Lower lobe of right lung (tissue), 2 donors: ENCODE data around the gene MAST2. TPM values are rescaled to one million over a fixed set of nuclear protein-coding genes. Genes with fewer than 3 reads are reported as not detected.
"Not testable (repeated sequence)": the region's sequence is repeated elsewhere in the genome, so short reads cannot be mapped to it uniquely, and the experiment has no call there.

ENCODE experiments used
- ATAC-seq, 2 donors: fragments of 200-7000 bp; cut with Tn5 transposase; one replicate each; pipeline ENCODE4 v1.9.1; 2020 to 2022; ENCODE audit warnings: mild to moderate bottlenecking in 2 of 2, moderate library complexity in 2 of 2
- DNase-seq: peaks from one replicate; pipeline ENCODE4 v3.0.0-alpha.2; 2020
- H3K27ac ChIP-seq: fragments of 200-600 bp; one replicate; pipeline ENCODE4 v1.8.0; 2022
- H3K27me3 ChIP-seq: fragments of 200-600 bp; one replicate; pipeline ENCODE4 v1.8.0; 2022; ENCODE audit warnings: low read depth
- H3K36me3 ChIP-seq: fragments of 200-600 bp; one replicate; pipeline ENCODE4 v1.8.0; 2022; ENCODE audit warnings: mild to moderate bottlenecking
- H3K4me1 ChIP-seq: fragments of 200-600 bp; one replicate; pipeline ENCODE4 v1.8.0; 2022
- H3K4me3 ChIP-seq: fragments of 200-600 bp; one replicate; pipeline ENCODE4 v1.8.0; 2022; ENCODE audit warnings: mild to moderate bottlenecking
- H3K9me3 ChIP-seq: fragments of 200-600 bp; one replicate; pipeline ENCODE4 v1.8.0; 2022
- CTCF ChIP-seq: fragments of 200-600 bp; IDR thresholded peaks from one replicate; pipeline ENCODE4 v1.8.0; 2022; ENCODE audit warnings: antibody characterized with exemption, mild to moderate bottlenecking
- intact Hi-C: fragments of 100-400 bp; cut with DNase I; formaldehyde crosslinking; loops from one replicate; pipeline ENCODE4 v1.11.0; 2022
- total RNA-seq: library from RNA; stranded (reverse); fragmentation: NEBNext Ultra II Directional; extraction: Animal tissue kit (Norgen Biotek cat#: 25700); gene quantifications from one replicate; pipeline ENCODE4 v1.2.1, GENCODE V29; 2021
- donor health status: DM: no; HTN: yes; CAD: no; lungs with severe emphysema.

The MAST2 gene
- total RNA-seq, 1 donor from 2014 or later, result 25.8 TPM

- H3K27me3 ChIP-seq, result no peaks in the 10 kb centered on the region
- H3K9me3 ChIP-seq, result no peaks in the 10 kb centered on the region
- no peak overlapping the region for H3K27ac ChIP-seq
- no peak overlapping the region for H3K4me3 ChIP-seq
- no peak for ATAC-seq
- no peaks in the 10 kb centered on the region for H3K36me3 ChIP-seq
- intact Hi-C loops, result no loop called here
- DNase-seq, result no peak
- H3K4me1 ChIP-seq, result no peaks in the 10 kb centered on the region
- TF ChIP-seq CTCF, result no peak
Observed at GRCh38 chr1:45926330-45926729, 122.9 kb downstream of the MAST2 start.

DNA sequence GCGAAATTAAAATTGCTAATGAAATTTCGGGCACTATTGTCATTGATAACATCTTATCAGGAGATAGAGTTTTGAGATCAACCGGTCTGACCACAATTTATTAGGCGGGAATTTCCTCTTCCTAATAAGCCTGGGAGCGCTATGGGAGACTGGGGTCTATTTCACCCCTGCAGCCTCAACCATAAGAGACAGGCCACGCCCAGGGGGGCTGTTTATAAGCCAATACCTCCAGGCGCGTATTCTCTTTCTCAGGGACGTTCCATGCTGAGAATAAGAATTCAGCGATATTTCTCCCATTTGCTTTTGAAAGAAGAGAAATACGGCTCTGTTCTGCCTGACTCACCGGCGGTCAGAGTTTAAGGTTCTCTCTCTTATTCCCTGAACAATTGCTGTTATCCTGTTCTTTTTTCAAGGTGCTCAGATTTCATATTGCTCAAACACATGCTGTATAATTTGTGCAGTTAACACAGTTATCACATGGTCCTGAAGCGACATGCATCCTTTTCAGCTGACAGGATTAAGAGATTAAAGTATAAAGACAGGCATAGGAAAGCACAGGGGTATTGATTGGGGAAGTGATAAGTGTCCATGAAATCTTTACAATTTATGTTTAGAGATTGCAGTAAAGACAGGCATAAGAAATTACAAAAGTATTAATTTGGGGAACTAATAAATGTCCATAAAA lies 124.0 kb downstream of the MAST2 start:
- H3K36me3 ChIP-seq, ATAC-seq, intact Hi-C loops: not testable (repeated sequence)

GRCh38 chr1:45928486-45929205 lies 125.2 kb downstream of the MAST2 start:
- no peaks in the 10 kb centered on the region for H3K4me1 ChIP-seq
- H3K4me3 ChIP-seq, result no peak overlapping the region
- DNase-seq (no peak), ATAC-seq (no peak)
- H3K36me3 ChIP-seq, result no peaks in the 10 kb centered on the region
- H3K9me3 ChIP-seq, result no peaks in the 10 kb centered on the region
- intact Hi-C loops, result no loop called here
- H3K27ac ChIP-seq, result no peak overlapping the region
- TF ChIP-seq CTCF, result no peak
- no peaks in the 10 kb centered on the region for H3K27me3 ChIP-seq

More for the DNA sequence above, 124.0 kb downstream of the MAST2 start:
- not testable (repeated sequence) for H3K4me3 ChIP-seq, DNase-seq, H3K9me3 ChIP-seq, H3K4me1 ChIP-seq, H3K27ac ChIP-seq, H3K27me3 ChIP-seq

DNA sequence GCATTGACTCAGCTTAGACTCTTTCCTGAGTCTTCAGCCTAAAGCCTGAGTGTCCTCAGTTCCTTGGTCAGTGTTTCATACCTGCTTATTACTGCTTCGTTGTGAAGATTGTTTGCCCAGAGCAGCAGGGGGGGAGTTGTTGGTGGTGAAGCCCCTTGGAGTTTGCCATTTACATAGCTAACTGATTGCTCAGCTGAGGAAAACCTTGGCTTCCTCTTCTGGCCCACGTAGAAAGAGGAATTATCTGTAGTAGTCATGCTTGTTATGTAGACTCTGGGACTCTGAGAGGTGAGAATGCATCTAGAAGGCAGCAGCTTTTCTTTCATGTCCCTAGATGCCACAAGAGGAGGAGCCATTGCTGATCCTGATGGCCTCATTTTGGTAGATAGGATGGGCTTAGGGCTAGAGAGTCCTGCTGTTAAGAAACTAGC lies 125.9 kb downstream of the MAST2 start:
- Histone ChIP-seq H3K36me3 (no peaks in the 10 kb centered on the region), H3K4me1 (no peaks in the 10 kb centered on the region), H3K9me3 (no peaks in the 10 kb centered on the region), H3K4me3 (no peak overlapping the region), H3K27me3 (no peaks in the 10 kb centered on the region), H3K27ac (no peak overlapping the region)
- no peak for ATAC-seq
- DNase-seq, result no peak
- intact Hi-C loops, result no loop called here
- no peak for TF ChIP-seq CTCF

DNA sequence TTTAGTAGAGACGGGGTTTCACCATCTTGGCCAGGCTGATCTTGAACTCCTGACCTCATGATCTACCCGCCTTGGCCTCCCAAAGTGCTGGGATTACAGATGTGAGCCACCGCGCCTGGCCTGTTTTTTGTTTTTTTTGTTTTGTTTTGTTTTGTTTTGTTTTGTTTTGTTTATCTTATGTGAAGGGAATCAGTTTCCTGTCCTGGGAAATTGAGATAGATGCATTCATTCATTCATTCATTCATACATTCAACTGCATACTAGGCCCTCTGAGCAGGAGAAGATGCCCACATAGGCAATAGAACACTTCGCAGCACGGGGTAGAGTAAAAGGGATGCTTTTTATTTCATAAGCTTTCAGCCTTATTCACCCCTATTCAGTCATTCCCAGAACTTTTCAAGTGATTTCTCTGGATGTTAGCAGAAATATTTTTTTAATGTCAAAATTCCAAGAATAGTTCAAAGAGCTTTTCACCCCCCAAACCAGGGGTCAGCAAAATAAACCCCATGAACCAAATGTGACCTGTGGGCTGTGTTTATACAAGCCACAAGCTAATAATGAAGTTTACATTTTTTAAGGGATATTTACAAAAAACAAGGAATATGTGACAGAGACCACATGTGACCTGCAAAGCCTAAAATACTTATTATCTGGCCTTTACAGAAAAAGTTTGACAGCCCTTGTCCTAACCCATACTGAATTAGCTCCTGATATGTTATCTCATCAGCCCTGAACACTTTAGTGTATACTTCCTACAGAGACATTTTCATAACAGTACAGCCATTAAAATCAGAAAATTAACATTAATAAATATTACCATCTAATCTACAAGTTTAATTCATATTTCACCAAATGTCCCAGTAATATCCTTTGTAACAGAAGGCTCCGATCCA lies 127.1 kb downstream of the MAST2 start:
- Histone ChIP-seq H3K27me3 (no peaks in the 10 kb centered on the region), H3K4me3 (no peak overlapping the region), H3K9me3 (no peaks in the 10 kb centered on the region), H3K36me3 (no peaks in the 10 kb centered on the region), H3K27ac (no peak overlapping the region), H3K4me1 (no peaks in the 10 kb centered on the region)
- intact Hi-C loops, result no loop called here
- ATAC-seq (no peak), DNase-seq (no peak)
- no peak for TF ChIP-seq CTCF

- H3K27ac ChIP-seq, H3K36me3 ChIP-seq, H3K4me3 ChIP-seq, DNase-seq, ATAC-seq, intact Hi-C loops, H3K27me3 ChIP-seq, H3K9me3 ChIP-seq, H3K4me1 ChIP-seq: not testable (repeated sequence)
Observed at GRCh38 chr1:45932205-45932604, 128.8 kb downstream of the MAST2 start.
